HG03095 (cell line): ENCODE data around the gene ABCB10.
"Not testable (repeated sequence)": the region's sequence is repeated elsewhere in the genome, so short reads cannot be mapped to it uniquely, and the experiment has no call there.

Source experiments
- ATAC-seq: cut with Tn5 transposase; IDR thresholded peaks from one replicate; pipeline ENCODE4 v1.9.1; 2021; ENCODE audit warnings: moderate library complexity; ENCODE audit not compliant: unreplicated experiment

ABCB10 gene

DNA sequence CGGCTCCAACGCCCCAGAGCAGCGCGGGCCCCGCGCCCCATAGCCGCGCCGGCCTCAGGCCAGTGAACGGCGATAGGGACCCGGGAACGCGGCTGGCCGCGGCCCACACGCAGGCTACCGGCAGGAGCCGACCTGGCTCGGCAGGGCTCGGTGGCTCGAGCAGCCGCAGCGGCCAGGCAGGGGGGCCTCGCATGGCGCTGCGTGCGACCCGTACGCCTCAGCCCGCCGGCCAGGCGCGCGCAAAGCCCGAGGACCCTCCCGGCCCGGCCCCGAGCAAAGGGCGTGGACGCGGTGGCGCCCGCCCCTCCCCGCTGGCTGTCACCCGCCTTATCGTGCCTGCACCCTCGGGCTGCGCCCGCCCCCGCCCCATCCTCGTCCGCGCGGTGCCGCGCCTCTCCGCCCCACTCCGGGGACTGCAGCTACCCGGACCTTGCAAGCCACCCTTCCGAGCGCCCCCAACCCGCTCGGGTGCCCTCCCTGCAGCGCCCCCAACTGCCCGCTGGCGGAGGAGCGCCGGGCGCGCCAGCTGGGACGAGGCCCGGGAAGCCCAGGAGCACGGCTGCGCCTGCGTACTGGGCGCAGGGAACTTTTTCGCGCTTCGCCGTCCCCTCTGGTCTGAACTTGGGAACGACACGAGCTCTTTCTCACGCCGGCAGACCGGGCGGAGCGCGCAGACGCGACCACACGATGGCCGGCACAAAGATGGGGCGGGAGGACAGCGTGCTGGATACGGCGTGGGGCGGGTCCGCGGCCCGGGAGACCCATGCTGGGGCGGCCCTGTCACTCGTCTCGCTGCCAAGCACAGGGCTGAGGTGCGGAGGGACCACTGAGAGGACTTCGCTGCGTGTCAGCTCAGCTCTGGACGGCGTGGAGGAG, at the start of gene ABCB10:
TSS of gene ABCB10 (minus strand) at position 248 of the 876 bp plus-strand sequence. CDS start at position 193, 55 bp downstream.
- ATAC-seq = peak; percentile 84

DNA sequence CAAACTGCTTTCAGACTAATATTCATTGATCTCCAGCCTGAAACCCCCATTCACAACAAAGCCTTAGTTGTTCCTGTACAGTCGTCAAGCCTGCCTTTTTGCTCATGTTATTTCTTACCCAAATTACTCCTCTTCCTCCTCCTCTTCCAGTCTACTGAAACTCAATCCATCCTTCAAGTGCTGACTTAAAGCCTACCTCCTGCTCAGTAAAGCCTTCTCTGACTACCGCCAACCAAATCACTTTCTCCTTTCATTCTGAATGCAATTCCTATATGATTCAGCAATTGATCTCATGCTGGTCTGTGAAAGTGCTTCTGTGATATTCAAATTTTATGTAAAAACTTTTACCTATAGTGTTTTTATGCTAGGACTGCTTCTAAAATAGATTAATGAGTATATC, 48.9 kb upstream of the ABCB10 start:
- ATAC-seq = no peak

DNA sequence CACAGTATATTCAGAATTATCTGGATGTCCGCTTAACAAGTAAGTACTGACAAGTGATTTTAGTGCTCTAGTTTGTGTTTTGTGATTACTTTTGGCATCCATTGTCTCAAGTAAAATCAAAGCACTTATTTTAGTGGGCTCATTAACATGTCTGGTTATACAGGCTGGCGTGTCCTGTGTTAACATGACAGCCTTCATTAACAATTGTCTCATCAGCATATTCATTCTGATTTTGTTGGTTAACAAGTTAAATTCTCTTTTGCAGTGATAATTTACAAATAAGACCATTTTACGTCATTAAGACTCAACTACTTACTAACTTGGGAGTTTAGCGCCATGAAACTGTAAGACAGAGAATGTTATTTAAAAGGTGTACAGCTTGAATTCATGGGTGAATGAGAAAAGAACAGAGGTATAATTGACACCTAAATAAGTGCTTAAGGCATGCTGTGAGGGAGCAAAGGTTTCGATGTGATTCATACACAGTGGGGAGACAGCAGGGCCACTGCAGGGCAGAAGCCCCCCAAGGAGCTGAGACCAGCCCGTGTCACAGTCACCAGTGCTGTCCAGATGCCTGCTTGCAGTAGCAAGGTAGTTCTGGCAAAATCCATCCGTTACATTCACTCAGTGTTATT, 45.0 kb upstream of the ABCB10 start:
- ATAC-seq = no peak

DNA sequence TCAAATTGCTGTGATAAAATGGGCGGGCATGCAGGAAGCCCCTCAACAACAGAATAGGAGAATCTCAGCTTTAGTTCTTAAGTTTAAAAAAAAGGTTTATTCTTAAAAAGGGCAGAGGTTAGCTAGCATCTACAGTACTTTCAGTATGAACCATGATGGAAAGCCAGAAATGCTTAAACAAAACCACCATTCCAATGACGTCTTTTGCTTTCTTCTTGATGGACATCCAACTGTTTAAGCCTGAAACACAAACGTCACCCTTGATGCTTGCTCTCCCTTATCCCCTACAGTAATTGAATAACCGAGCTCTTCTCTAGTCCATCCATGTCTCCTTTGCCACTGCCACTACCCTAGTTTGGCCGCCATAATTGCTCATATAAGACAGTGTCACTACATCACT, 41.7 kb upstream of the ABCB10 start:
- ATAC-seq = no peak

DNA sequence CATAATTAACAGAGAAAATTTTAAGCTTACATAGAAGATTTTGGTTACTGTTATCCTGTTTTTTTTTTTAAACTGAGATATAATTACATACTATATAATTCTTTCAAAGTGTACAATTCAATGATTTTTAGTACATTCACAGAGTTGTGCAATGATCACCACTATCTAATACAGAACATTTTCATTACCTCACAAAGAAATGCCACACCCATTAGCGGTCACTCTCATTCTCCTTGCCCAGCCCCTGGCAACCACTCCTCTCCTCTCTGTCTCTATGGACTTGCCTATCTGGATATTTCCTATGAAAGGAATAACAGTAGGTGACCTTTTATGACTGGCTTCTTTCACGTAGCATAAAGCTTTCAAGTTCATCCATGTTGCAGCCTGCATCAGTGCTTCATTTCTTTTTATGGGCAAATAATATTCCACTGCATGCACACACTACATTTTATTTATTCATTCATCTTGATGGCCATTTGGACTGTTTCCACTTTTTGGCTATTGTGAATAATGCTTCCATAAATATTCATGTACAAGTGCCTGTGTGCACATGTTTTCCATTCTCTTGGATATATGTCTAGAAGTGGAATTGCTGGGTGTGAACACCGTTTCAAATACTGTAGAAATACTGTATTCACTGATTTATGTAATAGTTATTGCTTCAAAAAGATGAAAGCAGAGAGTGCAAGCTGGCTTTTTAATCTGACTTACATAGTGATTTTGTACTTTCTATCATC, 40.9 kb upstream of the ABCB10 start:
- no peak for ATAC-seq

DNA sequence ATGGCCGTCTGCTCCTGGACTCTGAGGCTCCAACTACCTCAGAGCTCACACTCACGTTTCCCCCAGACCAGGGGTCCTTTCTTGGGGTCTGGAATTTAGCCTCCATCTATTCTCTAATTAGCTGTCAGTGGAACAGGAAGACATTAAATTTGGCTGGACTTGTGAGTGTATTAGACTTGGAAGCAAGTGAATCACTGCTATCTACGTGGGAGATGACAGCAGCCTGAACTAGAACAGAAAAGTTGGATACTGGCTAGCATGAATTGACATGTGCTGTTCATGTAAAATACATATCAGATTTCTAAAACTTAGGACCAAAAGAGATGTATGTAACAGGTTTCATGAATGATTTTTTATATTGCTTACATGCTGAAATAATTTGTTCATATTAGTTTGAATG, 39.4 kb upstream of the ABCB10 start:
- no peak for ATAC-seq

DNA sequence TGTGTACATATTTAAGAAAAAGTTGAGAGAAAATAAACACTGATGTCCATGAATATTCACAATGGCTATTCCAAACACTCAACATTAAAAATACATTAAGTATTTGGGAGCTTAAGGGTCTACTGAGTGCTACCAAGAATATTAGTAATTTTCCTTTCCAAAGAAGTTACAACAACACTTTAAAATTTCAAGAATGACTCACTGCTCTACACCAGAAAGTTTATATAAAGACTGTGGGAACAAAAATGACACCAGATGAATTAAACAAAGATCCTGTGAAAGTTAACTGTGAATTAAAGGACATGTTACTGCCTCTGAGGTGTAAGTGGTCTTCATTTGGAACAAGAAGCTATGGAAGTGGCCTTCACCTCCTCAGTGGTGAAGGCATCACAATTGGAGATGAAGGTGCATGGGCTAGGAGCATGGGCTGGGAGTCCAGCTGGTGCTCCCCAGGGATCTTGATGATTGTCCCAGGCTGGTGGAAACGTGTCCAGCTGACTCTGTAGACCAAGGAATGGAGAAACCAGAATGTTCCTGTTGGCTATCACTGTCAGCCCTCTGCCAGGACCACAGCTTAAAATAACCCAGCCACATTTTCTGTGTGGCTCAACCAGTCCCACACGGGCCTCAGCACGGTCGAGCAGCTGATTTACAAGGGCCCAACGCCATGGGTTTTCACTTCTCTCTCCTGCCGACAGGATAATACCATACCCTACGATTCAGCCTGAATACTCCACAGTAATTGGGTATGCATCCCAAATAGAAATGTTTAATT, 38.6 kb upstream of the ABCB10 start:
- ATAC-seq = no peak

DNA sequence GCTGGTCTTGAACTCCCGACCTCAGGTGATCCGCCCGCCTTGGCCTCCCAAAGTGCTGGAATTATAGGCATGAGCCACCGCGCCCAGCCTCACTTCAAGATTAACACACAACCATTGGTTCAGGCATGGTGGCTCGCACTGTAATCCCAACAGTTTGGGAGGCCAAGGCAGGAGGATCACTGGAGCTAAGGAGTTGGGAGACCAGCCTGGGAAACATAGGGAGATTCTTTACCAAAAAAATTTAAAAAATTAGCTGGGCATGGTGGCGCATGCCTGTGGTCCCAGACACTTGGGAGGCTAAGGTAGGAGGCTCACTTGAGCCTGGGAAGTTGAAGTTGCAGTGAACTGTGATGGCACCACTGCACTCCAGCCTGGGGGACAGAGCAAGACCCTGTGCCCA, 37.4 kb upstream of the ABCB10 start:
- ATAC-seq = not testable (repeated sequence)

DNA sequence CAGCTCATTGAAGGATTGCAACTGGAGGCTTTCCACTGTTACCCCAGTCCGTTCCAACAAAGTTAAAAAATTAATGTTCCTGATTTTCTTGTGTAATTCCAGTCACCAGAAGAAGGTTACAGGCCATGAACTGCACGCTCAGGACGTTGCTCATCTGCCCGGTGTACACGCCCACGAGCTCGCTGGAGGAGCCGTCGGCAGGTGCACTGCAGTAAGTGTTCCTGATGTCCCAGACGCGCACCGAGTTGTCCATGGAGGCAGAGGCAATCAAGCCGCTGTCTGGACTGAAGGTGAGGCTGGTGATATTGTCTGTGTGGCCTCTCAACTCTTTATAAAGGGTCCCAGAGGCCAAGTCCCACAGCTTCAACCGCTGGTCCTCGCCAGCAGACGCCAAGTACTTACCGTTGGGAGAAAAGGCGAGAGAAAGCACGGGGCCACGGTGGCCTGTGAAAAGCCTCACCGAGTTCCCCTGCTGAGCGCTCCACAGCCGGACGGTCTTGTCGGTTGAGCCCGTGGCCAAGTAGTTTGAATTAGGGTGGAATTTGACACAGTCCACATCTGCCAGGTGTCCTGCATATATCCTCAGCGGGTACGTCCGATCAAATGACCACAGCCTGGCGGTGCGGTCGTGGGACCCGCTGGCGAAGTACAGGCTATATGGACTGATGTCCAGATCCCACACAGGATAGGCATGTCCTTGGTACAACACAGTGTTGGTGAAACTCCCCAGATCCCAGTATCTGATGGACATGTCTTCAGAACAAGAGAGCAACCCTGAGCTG, 35.9 kb upstream of the ABCB10 start:
- ATAC-seq = no peak

DNA sequence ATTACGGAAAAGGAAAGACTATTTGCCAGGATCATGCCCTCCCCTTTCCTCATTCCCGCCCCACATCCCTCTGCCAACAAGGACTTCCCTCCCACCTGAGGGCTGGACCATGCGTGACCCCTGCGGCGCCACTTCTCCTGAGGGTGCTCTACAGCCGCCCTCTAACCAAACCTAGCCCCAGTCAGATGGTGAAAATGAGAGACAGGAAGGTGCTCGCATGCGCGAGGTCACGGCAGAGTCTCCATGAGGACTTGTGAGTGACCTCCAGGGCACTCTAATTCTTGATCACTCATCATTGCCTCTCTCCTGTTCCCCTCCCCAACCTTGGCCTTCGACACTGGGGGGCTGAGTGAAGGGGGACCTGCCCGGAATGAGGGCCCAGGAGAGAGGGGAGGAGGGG, 35.3 kb upstream of the ABCB10 start:
- ATAC-seq = no peak

DNA sequence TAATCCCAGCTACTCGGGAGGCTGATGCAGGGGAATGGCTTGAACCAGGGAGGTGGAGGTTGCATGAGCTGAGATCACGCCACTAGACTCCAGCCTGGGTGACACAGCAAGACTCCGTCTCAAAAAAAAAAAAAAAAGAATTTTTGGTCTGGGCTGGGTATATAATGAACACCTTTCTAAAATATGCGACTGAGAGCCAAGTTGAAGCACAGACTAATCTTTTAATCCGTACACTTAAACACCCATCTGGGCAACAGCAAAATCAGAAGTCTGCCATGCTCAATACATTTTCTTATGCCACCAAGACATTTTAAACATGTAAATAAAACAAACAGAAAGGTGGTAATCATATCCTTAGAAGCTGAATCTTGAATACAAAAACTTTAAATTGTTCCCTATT, 31.6 kb upstream of the ABCB10 start:
- no peak for ATAC-seq

DNA sequence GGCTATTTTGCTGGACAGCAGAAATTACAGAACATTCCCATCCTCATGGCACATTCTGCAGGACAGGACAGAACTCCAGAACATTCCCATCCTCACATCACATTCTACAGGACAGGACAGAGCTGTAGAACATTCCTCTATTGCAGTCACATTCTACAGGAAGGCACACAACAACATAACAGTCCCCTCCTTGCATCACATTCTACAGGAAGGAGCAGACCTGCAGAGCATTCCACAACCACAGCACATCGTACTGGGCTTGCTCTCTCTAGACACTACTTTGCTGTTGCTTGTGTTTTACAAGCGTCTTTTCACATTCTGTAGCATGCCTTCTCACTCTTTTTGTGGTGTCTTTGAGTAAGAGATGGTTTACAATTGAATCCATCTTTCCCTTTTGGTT, 26.8 kb upstream of the ABCB10 start:
- no peak for ATAC-seq

DNA sequence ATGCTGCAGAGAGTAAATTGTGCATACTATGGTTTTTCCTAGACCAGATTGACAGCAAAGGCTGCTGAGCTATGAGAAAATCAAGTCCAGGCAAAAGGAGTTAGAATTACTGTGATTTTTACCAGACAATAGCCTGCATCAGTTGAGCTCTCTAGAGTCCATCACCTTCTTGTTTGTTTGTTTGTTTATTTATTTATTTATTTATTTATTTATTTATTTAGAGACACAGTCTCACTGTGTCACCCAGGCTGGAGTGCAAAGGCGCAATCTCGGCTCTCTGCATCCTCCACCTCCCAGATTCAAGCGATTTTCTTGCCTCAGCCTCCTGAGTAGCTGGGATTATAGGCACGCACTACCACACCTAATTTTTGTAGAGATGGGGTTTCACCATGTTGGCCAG, 24.2 kb upstream of the ABCB10 start:
- ATAC-seq = no peak

DNA sequence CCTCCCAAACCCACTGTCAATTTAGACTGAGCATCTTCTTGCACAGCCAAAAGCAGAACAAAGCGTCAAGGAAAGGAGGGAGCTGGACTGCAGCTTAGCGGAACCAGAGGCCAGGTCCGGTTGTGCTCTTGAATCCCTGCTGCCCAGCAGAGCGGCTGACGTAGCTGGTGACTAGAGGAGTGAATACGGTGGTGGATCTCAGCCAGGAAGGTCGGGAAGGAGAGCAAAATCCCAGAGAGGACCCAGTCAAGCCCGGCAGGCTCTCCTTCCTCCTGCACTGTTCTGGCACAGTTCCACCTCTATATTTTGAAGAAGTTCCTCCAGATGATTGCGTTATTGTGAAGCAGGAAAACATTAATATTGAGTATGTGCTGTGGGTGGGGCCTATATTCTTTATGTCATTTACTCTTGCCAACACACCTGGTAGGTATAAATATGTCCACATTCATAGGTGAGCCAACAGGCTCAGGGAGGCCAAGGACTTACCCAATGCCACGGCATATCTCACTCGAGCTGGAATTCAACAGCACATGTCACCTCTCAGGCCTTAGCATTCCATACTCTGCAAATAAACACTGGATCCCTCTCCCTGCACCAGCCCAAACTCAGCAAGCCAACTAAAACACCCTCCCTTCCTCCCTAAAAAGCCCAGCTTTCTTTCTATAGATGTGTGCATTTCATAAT, 23.6 kb upstream of the ABCB10 start:
- ATAC-seq = no peak

DNA sequence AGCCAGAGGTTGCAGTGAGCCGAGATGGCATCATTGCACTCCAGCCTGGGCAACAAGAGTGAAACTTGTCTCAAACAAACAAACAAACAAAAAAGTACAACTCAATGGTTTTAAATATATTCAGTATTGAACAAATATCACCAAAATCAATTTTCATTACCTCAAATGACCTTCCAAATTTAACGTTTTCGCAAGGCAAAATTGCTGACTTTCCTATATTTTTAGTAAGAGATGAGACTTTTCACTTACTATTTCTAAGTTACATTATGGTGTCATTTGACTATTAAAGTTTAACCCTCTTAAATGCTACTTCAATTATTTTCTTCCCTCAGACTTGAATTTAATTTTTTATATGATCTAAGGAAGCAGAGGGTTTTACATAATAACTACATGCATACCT, 23.0 kb upstream of the ABCB10 start:
- ATAC-seq = no peak

DNA sequence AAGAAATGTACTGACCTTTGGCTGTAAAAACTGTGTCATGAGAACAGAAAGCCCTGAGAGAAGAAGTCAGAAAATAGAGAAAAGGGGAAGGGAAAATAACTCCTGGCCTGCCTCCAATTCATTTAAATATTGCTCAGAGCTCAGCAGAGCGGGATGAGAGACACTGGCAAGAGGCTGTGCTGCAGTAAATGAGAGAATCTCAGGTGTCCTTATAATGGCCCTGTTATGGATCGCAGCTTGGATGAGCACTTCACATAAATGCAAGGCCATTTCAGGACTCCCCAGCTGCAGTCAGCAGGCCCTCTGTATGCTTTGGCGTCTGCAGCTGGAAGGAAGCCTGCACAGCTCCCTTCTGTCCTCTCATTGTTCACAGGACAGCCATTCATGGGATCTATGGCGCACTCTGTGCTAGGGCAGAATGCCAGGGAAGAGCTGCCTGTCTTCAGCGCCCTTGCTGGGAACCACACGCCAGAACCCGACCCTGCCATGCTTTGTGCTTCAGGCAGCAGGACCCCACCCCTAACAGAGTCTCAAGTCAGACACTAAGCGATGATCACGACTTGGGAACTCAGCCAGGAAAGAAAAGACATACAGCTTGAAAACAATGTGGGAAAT, 20.7 kb upstream of the ABCB10 start:
- ATAC-seq = peak; percentile 86

DNA sequence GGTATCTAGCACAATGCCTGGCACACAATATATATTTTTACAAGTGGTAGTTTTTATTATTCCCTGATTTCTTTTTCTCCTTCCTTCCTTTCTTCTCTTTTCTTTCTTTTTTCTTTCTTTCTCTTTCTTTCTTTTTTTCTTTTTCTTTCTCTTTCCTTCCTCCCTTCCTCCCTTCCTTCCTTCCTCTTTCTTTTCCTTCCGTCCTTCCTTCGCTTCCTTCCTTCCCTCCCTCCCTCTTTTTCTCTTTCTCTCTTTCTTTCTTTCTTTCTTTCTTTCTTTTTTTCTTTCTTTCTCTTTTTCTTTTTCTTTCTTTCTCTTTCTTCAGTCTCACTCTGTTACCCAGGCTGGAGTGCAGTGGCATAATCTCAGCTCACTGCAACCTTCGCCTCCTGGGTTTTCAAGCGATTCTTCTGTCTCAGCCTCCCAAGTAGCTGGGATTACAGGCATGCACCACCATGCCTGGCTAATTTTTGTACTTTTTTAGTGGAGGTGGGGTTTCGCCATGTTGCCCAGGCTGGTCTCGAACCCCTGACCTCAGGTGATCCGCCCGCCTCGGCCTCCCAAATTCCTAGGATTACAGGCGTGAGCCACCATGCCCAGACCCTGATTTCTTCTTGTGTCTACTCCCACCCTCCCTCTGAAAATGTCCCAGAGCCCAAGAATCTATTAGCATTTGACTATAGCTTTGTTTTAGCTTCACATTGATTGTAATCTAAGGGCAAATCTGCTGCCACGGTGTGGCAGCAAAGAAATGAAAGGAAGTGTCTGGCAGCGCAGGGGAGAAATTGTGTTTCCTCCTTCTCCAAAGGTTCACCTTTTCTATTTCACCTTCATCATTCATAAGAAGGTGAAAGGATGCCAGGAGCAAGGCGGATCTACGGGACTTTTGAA, 19.9 kb upstream of the ABCB10 start:
- peak; percentile 21 for ATAC-seq
